HepG2 (cell line): ENCODE data around the gene UMOD. TPM values are rescaled to one million over a fixed set of nuclear protein-coding genes. Genes with fewer than 3 reads are reported as not detected.

Experiments used
- ARHGAP35 ChIP-seq: sonication (generic); formaldehyde crosslinking; IDR thresholded peaks from 2 replicates; pipeline ENCODE4 v1.9.0; 2022; ENCODE audit warnings: mild to moderate bottlenecking, inconsistent platforms, moderate library complexity, missing genetic modification reagents, borderline replicate concordance
- KAT7 ChIP-seq: IDR thresholded peaks from 2 replicates; pipeline ENCODE4 v1.6.1; 2018; ENCODE audit warnings: borderline replicate concordance, missing compliant biosample characterization
- LCORL ChIP-seq, 2 experiments: fragments of 450-650 bp in 1 of 2; sonication (generic) in 1 of 2; formaldehyde crosslinking in 1 of 2; IDR thresholded peaks; 2 replicates each; pipeline versions ENCODE4 v1.5.0 to v1.6.1; 2017 to 2020; ENCODE audit warnings: antibody characterized with exemption in 1 of 2, missing genetic modification reagents in 1 of 2
- MIER2 ChIP-seq: IDR thresholded peaks from 2 replicates; pipeline ENCODE4 v1.6.1; 2016; ENCODE audit warnings: missing biosample characterization, missing genetic modification reagents
- NCOR1 ChIP-seq: fragments of 200-600 bp; sonication (generic); IDR thresholded peaks from 2 replicates; pipeline ENCODE4 v1.7.0; 2017; ENCODE audit warnings: antibody characterized with exemption, low read length, borderline replicate concordance
- SMAD1 ChIP-seq: sonication (generic); formaldehyde crosslinking; IDR thresholded peaks from 2 replicates; pipeline ENCODE4 v1.4.0; 2020; ENCODE audit warnings: missing genetic modification reagents, low read depth, mild to moderate bottlenecking, borderline replicate concordance
- SOX13 ChIP-seq, 3 experiments: fragments of 450-650 bp in 1 of 3; sonication (generic) in 1 of 3; formaldehyde crosslinking in 1 of 3; IDR thresholded peaks in 2 of 3; conservative IDR thresholded peaks in 1 of 3; 2 replicates each; pipeline versions ENCODE4 v1.5.0 to v1.6.1; 2016 to 2020; ENCODE audit warnings: antibody characterized with exemption in 1 of 3, mild to moderate bottlenecking in 1 of 3, missing compliant biosample characterization in 1 of 3, missing genetic modification reagents in 1 of 3, moderate library complexity in 1 of 3
- TMF1 ChIP-seq: sonication (generic); formaldehyde crosslinking; IDR thresholded peaks from 2 replicates; pipeline ENCODE4 v1.8.1; 2022; ENCODE audit warnings: low read depth, missing genetic modification reagents
- ZNF558 ChIP-seq: sonication (generic); formaldehyde crosslinking; IDR thresholded peaks from 2 replicates; pipeline ENCODE4 v1.9.0; 2022; ENCODE audit warnings: mild to moderate bottlenecking, missing genetic modification reagents, borderline replicate concordance
- polyA plus RNA-seq, 8 experiments: library from polyadenylated mRNA; depleted of rRNA in 3 of 8; stranded (reverse) in 7 of 8; unstranded in 1 of 8; fragments of >200 nt; fragmentation: Illumina TruSeq in 4 of 8; extraction: Trizol in 4 of 8; gene quantifications; 2 replicates each; pipeline versions ENCODE4 v1.2.1 to v1.2.3, GENCODE V29; 2011 to 2016; ENCODE audit warnings: low read depth in 4 of 8, missing spikeins in 1 of 8, mixed read lengths in 1 of 8; ENCODE audit not compliant: insufficient read depth in 1 of 8
- total RNA-seq, 5 experiments: library from RNA; depleted of rRNA; stranded (reverse); fragments of >200 nt; fragmentation: Illumina TruSeq; extraction: Trizol; gene quantifications; 2 replicates each; pipeline ENCODE4 v1.2.3, GENCODE V29; 2016; ENCODE audit warnings: low read depth in 1 of 5
- TF ChIP-seq, protein P1 (sequence below), 2 experiments: sonication (generic) in 1 of 2; formaldehyde crosslinking in 1 of 2; IDR thresholded peaks; 2 replicates each; pipeline versions ENCODE4 v1.6.1 to v1.9.0; 2014 to 2022; ENCODE audit warnings: antibody characterized with exemption in 1 of 2, borderline replicate concordance in 1 of 2, inconsistent platforms in 1 of 2, low read depth in 1 of 2, missing genetic modification reagents in 1 of 2
- TF ChIP-seq, protein P2 (sequence below): sonication (generic); formaldehyde crosslinking; IDR thresholded peaks from 2 replicates; pipeline ENCODE4 v1.4.0; 2020; ENCODE audit warnings: mild to moderate bottlenecking, missing genetic modification reagents
- TF ChIP-seq, protein P3 (sequence below): sonication (generic); formaldehyde crosslinking; IDR thresholded peaks from 2 replicates; pipeline ENCODE4 v1.4.0; 2020; ENCODE audit warnings: missing genetic modification reagents
- TF ChIP-seq, protein P4 (sequence below): sonication (generic); formaldehyde crosslinking; IDR thresholded peaks from 2 replicates; pipeline ENCODE4 v1.9.0; 2021; ENCODE audit warnings: mild to moderate bottlenecking, missing genetic modification reagents

UMOD gene
- total and polyA plus RNA-seq, 2 of the 13 experiments (the other 11 are each of a cell fraction or from before 2014, with no cell fraction given), result not detected

DNA sequence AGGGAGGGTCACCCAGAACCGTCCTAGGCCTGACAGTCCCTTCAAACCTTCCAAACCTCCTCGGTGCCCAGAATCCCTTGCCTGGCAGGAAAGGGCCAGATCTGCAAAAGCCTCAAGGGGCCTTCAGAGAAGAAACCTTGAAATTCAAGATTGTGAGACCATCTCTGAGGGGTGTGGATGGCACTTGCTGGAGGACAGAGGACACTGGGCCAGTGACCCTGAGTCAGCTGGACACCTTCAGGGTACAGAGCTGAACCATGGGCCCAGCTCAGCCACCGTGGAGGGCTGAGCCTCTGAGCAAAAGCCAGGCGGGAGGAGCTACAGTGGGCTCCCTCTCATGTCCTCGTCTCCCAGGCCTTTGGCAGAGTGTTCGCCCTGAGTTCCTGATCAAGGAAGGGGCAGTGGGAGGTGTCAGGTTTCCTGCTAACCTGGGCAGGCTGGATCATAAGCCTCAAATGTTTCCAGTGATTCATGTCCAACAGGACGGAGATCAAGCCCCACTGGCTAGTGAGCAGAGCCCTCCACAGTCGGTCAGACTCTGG is 49.0 kb upstream of the UMOD start (continued):
- TF ChIP-seq, protein P1, sequence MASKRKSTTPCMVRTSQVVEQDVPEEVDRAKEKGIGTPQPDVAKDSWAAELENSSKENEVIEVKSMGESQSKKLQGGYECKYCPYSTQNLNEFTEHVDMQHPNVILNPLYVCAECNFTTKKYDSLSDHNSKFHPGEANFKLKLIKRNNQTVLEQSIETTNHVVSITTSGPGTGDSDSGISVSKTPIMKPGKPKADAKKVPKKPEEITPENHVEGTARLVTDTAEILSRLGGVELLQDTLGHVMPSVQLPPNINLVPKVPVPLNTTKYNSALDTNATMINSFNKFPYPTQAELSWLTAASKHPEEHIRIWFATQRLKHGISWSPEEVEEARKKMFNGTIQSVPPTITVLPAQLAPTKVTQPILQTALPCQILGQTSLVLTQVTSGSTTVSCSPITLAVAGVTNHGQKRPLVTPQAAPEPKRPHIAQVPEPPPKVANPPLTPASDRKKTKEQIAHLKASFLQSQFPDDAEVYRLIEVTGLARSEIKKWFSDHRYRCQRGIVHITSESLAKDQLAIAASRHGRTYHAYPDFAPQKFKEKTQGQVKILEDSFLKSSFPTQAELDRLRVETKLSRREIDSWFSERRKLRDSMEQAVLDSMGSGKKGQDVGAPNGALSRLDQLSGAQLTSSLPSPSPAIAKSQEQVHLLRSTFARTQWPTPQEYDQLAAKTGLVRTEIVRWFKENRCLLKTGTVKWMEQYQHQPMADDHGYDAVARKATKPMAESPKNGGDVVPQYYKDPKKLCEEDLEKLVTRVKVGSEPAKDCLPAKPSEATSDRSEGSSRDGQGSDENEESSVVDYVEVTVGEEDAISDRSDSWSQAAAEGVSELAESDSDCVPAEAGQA (IDR thresholded peaks at IDR 0.05; ENCODE audit: low read depth), result no peak
- TF ChIP-seq, protein P1 (CRISPR knock-in tag; IDR thresholded peaks at IDR 0.05; ENCODE audit: borderline replicate concordance), result no peak
- TF ChIP-seq NCOR1 (no peak), ZNF558 (CRISPR knock-in tag) (no peak), TMF1 (CRISPR knock-in tag) (no peak), ARHGAP35 (peak; percentile 80; the same call in 1 of the 2 replicates), SOX13 (IDR thresholded peaks at IDR 0.05) (no peak), SOX13 (CRISPR knock-in tag; conservative IDR thresholded peaks at IDR 0.05 in 1 of 2, IDR thresholded peaks at IDR 0.05 in 1 of 2) (0 out of 4 replicates have a peak, but pooled peaks of 1 of the 2 experiments have one; percentile 21), KAT7 (CRISPR knock-in tag) (no peak), SMAD1 (0 out of 2 replicates have a peak, but pooled peaks have one; percentile 74), LCORL (IDR thresholded peaks at IDR 0.05) (no peak), LCORL (CRISPR knock-in tag; IDR thresholded peaks at IDR 0.05) (no peak), MIER2 (CRISPR knock-in tag) (peak; percentile 53; the same call in 1 of the 2 replicates)
- TF ChIP-seq, protein P2, sequence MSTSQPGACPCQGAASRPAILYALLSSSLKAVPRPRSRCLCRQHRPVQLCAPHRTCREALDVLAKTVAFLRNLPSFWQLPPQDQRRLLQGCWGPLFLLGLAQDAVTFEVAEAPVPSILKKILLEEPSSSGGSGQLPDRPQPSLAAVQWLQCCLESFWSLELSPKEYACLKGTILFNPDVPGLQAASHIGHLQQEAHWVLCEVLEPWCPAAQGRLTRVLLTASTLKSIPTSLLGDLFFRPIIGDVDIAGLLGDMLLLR, result no peak
- TF ChIP-seq, protein P3, sequence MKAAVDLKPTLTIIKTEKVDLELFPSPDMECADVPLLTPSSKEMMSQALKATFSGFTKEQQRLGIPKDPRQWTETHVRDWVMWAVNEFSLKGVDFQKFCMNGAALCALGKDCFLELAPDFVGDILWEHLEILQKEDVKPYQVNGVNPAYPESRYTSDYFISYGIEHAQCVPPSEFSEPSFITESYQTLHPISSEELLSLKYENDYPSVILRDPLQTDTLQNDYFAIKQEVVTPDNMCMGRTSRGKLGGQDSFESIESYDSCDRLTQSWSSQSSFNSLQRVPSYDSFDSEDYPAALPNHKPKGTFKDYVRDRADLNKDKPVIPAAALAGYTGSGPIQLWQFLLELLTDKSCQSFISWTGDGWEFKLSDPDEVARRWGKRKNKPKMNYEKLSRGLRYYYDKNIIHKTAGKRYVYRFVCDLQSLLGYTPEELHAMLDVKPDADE (CRISPR knock-in tag), result no peak
- TF ChIP-seq, protein P4, sequence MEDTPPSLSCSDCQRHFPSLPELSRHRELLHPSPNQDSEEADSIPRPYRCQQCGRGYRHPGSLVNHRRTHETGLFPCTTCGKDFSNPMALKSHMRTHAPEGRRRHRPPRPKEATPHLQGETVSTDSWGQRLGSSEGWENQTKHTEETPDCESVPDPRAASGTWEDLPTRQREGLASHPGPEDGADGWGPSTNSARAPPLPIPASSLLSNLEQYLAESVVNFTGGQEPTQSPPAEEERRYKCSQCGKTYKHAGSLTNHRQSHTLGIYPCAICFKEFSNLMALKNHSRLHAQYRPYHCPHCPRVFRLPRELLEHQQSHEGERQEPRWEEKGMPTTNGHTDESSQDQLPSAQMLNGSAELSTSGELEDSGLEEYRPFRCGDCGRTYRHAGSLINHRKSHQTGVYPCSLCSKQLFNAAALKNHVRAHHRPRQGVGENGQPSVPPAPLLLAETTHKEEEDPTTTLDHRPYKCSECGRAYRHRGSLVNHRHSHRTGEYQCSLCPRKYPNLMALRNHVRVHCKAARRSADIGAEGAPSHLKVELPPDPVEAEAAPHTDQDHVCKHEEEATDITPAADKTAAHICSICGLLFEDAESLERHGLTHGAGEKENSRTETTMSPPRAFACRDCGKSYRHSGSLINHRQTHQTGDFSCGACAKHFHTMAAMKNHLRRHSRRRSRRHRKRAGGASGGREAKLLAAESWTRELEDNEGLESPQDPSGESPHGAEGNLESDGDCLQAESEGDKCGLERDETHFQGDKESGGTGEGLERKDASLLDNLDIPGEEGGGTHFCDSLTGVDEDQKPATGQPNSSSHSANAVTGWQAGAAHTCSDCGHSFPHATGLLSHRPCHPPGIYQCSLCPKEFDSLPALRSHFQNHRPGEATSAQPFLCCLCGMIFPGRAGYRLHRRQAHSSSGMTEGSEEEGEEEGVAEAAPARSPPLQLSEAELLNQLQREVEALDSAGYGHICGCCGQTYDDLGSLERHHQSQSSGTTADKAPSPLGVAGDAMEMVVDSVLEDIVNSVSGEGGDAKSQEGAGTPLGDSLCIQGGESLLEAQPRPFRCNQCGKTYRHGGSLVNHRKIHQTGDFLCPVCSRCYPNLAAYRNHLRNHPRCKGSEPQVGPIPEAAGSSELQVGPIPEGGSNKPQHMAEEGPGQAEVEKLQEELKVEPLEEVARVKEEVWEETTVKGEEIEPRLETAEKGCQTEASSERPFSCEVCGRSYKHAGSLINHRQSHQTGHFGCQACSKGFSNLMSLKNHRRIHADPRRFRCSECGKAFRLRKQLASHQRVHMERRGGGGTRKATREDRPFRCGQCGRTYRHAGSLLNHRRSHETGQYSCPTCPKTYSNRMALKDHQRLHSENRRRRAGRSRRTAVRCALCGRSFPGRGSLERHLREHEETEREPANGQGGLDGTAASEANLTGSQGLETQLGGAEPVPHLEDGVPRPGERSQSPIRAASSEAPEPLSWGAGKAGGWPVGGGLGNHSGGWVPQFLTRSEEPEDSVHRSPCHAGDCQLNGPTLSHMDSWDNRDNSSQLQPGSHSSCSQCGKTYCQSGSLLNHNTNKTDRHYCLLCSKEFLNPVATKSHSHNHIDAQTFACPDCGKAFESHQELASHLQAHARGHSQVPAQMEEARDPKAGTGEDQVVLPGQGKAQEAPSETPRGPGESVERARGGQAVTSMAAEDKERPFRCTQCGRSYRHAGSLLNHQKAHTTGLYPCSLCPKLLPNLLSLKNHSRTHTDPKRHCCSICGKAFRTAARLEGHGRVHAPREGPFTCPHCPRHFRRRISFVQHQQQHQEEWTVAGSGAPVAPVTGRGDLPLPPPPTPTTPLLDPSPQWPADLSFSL, result 0 out of 2 replicates have a peak, but pooled peaks have one; percentile 14
